ENCODE measurements around the gene PAX8. TPM values are rescaled to one million over a fixed set of nuclear protein-coding genes. Genes with fewer than 3 reads are reported as not detected.

The PAX8 gene
- total RNA-seq, 2 experiments from 2014 or later = 0.36 to 0.52 TPM

- no peaks in the 10 kb centered on the region for H3K4me1 ChIP-seq (ENCODE audit: insufficient read depth, low read length)
- POLR2A ChIA-PET = no interaction called here
- intact Hi-C loops (cut with DNase I, micrococcal nuclease) = no loop called here
- H3K27me3 ChIP-seq (ENCODE audit: control insufficient read depth in 1 of 2, insufficient read depth in 2 of 2, low read length in 2 of 2) = peaks cover 0 to 9% of the 10 kb centered on the region in 2 experiments
- no peak overlapping the region for H3K4me3 ChIP-seq (ENCODE audit: low read length)
- CTCF ChIA-PET = interaction anchor here (0.7 kb wide), 1 partner anchor 22 kb away, joined by 3 read pairs; no protein-coding TSS in a partner anchor
- ATAC-seq (ENCODE audit: poor library complexity) (no peak), DNase-seq (no peak)
- Mint-ChIP-seq H3K9me3 (no peaks in the 10 kb centered on the region), H3K27me3 (peaks cover 29% of the 10 kb centered on the region), H3K4me3 (no peak overlapping the region), H3K36me3 (ENCODE audit: low read depth) (no peaks in the 10 kb centered on the region), H3K4me1 (ENCODE audit: low read depth) (no peaks in the 10 kb centered on the region), H3K27ac (no peak overlapping the region)
- H3K27ac ChIP-seq (ENCODE audit: low read depth in 1 of 2, low read length in 2 of 2) = no peak overlapping the region
- TF ChIP-seq, protein P1, sequence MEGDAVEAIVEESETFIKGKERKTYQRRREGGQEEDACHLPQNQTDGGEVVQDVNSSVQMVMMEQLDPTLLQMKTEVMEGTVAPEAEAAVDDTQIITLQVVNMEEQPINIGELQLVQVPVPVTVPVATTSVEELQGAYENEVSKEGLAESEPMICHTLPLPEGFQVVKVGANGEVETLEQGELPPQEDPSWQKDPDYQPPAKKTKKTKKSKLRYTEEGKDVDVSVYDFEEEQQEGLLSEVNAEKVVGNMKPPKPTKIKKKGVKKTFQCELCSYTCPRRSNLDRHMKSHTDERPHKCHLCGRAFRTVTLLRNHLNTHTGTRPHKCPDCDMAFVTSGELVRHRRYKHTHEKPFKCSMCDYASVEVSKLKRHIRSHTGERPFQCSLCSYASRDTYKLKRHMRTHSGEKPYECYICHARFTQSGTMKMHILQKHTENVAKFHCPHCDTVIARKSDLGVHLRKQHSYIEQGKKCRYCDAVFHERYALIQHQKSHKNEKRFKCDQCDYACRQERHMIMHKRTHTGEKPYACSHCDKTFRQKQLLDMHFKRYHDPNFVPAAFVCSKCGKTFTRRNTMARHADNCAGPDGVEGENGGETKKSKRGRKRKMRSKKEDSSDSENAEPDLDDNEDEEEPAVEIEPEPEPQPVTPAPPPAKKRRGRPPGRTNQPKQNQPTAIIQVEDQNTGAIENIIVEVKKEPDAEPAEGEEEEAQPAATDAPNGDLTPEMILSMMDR (IDR thresholded peaks at IDR 0.05) = no peak
- H3K9me3 ChIP-seq (ENCODE audit: control insufficient read depth in 1 of 2, insufficient read depth in 1 of 2, low read length in 2 of 2) = no peaks in the 10 kb centered on the region
- H3K36me3 ChIP-seq (ENCODE audit: insufficient read depth, low read length) = no peaks in the 10 kb centered on the region
These were observed 5.1 kb upstream of the PAX8 start for GRCh38 chr2:113283704-113284284.

DNA sequence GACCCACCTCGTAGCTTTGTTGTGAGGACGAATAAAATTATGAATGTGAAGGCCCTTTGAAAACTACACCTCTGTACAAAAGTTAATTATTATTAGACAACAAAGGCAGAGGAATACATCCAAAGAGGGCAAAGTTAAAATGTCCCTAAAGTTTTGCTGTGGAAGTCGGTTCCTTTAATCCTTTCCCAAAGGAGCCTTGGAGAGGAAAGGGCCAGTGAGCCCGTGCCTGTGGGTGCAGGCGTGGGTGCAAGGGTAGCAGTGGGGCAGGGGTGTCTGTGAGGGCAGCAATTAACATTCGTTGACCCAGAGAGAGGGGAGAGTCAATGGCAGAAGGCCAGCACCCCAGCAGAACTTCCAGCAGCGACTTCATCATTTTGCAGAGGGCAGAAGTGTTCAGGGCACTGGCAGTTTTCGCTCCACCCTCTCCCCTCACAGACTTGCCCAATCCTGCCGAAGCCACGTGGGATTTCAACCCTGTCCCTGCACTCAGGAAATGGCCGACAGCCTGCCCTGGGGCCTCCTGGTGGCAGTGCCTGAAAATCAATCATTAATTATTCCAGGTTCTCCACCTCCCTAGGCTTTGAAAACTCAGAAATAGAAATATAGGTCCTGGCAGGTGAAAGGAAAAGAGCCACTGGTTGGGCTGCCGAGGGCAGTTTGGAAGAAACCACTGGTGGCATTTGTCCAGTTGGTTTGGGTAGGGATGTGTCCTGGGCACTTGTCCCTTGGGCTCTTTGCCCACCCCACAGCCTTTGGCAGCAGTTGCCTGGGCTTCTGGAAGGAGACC is 4.2 kb upstream of the PAX8 start:
- peak in 2 of 14 experiments; percentile 37 to 46 for DNase-seq
- CTCF ChIA-PET = interaction anchor here (0.7 kb wide), 1 partner anchor 21 kb away, joined by 3 read pairs; no protein-coding TSS in a partner anchor
- ATAC-seq (ENCODE audit: poor library complexity) = no peak
- Histone ChIP-seq H3K27me3 (ENCODE audit: control insufficient read depth in 1 of 2, insufficient read depth in 2 of 2, low read length in 2 of 2) (peaks cover 7 to 17% of the 10 kb centered on the region in 2 experiments), H3K4me1 (ENCODE audit: insufficient read depth, low read length) (peaks cover 4% of the 10 kb centered on the region), H3K36me3 (ENCODE audit: insufficient read depth, low read length) (no peaks in the 10 kb centered on the region), H3K4me3 (ENCODE audit: low read length) (no peak overlapping the region), H3K27ac (ENCODE audit: low read depth in 1 of 2, low read length in 2 of 2) (no peak overlapping the region), H3K9me3 (ENCODE audit: control insufficient read depth in 1 of 2, insufficient read depth in 1 of 2, low read length in 2 of 2) (peaks cover 0 to 8% of the 10 kb centered on the region in 2 experiments)
- TF ChIP-seq, protein P1 (IDR thresholded peaks at IDR 0.05) = no peak
- Mint-ChIP-seq H3K27ac (no peak overlapping the region), H3K36me3 (ENCODE audit: low read depth) (no peaks in the 10 kb centered on the region), H3K4me1 (ENCODE audit: low read depth) (no peaks in the 10 kb centered on the region), H3K27me3 (peaks cover 31% of the 10 kb centered on the region), H3K9me3 (no peaks in the 10 kb centered on the region), H3K4me3 (no peak overlapping the region)
- intact Hi-C loops (cut with DNase I, micrococcal nuclease) = no loop called here
- POLR2A ChIA-PET = no interaction called here

DNA sequence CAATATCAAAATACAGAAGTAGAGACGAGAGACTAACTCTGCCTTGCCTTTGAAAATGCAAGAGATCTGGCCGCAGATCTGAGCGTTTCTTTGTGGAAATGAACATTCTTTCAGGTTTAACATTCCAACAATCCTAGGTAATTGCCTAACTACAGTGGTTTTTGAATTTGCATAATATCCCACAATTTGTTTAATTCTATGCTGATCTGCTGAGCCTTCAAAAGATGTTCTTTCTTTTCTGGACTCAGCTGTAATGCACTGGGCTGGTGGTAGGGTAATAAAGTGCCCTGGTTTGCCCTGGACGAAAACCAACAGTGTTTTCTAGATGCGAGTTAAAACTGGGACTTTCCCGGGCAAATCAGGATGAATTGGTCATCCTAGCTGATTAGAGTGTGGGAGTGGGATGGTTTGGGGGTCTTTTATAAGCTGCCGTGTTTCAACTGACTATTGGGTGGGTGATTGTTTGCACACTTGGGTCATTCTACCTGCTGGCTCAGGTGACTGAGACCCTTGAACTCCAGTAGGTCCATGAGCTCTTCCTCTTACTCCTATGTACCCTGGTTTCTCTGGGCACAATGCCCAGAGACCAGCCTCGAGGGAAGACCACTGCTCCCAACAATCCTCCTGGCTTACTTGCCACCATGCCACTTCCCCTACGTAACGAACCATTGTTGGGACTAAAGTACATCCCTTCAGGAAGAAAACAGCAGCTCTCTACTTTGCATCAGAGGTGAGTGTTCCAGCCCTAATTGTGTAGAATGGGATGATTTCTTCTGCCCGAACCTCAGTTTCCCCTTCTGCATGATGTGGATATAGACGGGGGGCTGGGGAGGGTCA is 3.4 kb upstream of the PAX8 start:
- intact Hi-C loops (cut with DNase I, micrococcal nuclease) = no loop called here
- TF ChIP-seq, protein P1 (IDR thresholded peaks at IDR 0.05) = no peak
- peaks cover 29% of the 10 kb centered on the region for H3K27me3 Mint-ChIP-seq
- ATAC-seq (ENCODE audit: poor library complexity) = no peak
- no peak overlapping the region for H3K4me3 Mint-ChIP-seq
- Histone ChIP-seq H3K4me1 (ENCODE audit: insufficient read depth, low read length) (peaks cover 12% of the 10 kb centered on the region), H3K27me3 (ENCODE audit: control insufficient read depth in 1 of 2, insufficient read depth in 2 of 2, low read length in 2 of 2) (peaks cover 15 to 25% of the 10 kb centered on the region in 2 experiments), H3K4me3 (ENCODE audit: low read length) (no peak overlapping the region), H3K36me3 (ENCODE audit: insufficient read depth, low read length) (no peaks in the 10 kb centered on the region), H3K27ac (ENCODE audit: low read depth in 1 of 2, low read length in 2 of 2) (no peak overlapping the region), H3K9me3 (ENCODE audit: control insufficient read depth in 1 of 2, insufficient read depth in 1 of 2, low read length in 2 of 2) (peaks cover 0 to 15% of the 10 kb centered on the region in 2 experiments)
- H3K4me1 Mint-ChIP-seq (ENCODE audit: low read depth) = peaks cover 3% of the 10 kb centered on the region
- H3K36me3 Mint-ChIP-seq (ENCODE audit: low read depth) = no peaks in the 10 kb centered on the region
- no peak overlapping the region for H3K27ac Mint-ChIP-seq
- no peaks in the 10 kb centered on the region for H3K9me3 Mint-ChIP-seq
- ChIA-PET POLR2A (no interaction called here), CTCF (no interaction called here)
- no peak for DNase-seq
